Gastrocnemius medialis (tissue), 4 donors: ENCODE results near the gene ACACA. TPM values are rescaled to one million over a fixed set of nuclear protein-coding genes. Genes with fewer than 3 reads are reported as not detected.

Source experiments
- ATAC-seq, 2 donors: fragments of 150-250 bp; one replicate each; pipeline ENCODE4 v1.9.1; 2016
- DNase-seq, 2 donors: peaks; one replicate each; pipeline ENCODE4 v3.0.0-alpha.2; 2019
- H3K27ac ChIP-seq, 4 donors: fragments of 200-600 bp; sonication (generic); 1 replicate in 1 of 4; 2 replicates in 3 of 4; pipeline ENCODE4 v1.5.1; 2016 to 2018; ENCODE audit warnings: mild to moderate bottlenecking in 2 of 4, moderate library complexity in 1 of 4
- H3K27me3 ChIP-seq, 3 donors: fragments of 200-600 bp; sonication (generic) in 2 of 3; 1 replicate in 1 of 3; 2 replicates in 2 of 3; pipeline versions ENCODE4 v1.5.1 to v1.6.0; 2016 to 2019; ENCODE audit warnings: mild to moderate bottlenecking in 1 of 3, moderate library complexity in 1 of 3
- H3K36me3 ChIP-seq, 2 donors: fragments of 200-600 bp; sonication (generic) in 1 of 2; one replicate each; pipeline ENCODE4 v1.5.1; 2017 to 2018
- H3K4me1 ChIP-seq, 2 donors: fragments of 200-600 bp; sonication (generic) in 1 of 2; one replicate each; pipeline ENCODE4 v1.5.1; 2016 to 2017; ENCODE audit warnings: mild to moderate bottlenecking in 2 of 2
- H3K4me3 ChIP-seq, 4 donors: fragments of 200-600 bp; sonication (generic) in 3 of 4; 1 replicate in 1 of 4; 2 replicates in 3 of 4; pipeline ENCODE4 v1.5.1; 2016 to 2019; ENCODE audit warnings: mild to moderate bottlenecking in 2 of 4
- H3K9me3 ChIP-seq, 3 donors: fragments of 200-600 bp; sonication (generic) in 2 of 3; 1 replicate in 1 of 3; 2 replicates in 2 of 3; pipeline ENCODE4 v1.5.1; 2016 to 2019
- POLR2A ChIP-seq, 2 donors: fragments of 450-650 bp; IDR thresholded peaks; one replicate each; pipeline ENCODE4 v1.6.1; 2017; ENCODE audit warnings: antibody characterized with exemption in 2 of 2, mild to moderate bottlenecking in 2 of 2, moderate library complexity in 2 of 2
- in situ Hi-C, 4 donors: fragments of 200-750 bp; cut with MboI; loops; one replicate each; pipeline versions ENCODE4 v1.15.0 to v1.8.0; 2017; ENCODE audit warnings: low sequenced_read_pairs in 4 of 4
- intact Hi-C: fragments of 100-400 bp; cut with DNase I; formaldehyde crosslinking; loops from one replicate; pipeline ENCODE4 v1.15.1; 2023; ENCODE audit warnings: low total_unique reads
- total RNA-seq, 4 donors: library from RNA; depleted of rRNA; stranded (reverse); fragments of >200 nt; gene quantifications; one replicate each; pipeline versions ENCODE4 v1.1.0 to v1.2.3, GENCODE V29; 2016
- TF ChIP-seq, protein P1 (sequence below), 5 experiments: fragments of 450-650 bp in 3 of 5; fragments of 200-600 bp in 2 of 5; sonication (generic) in 2 of 5; IDR thresholded peaks in 4 of 5; conservative IDR thresholded peaks in 1 of 5; 1 replicate in 4 of 5; 2 replicates in 1 of 5; pipeline ENCODE4 v1.5.1; 2016 to 2019; ENCODE audit warnings: antibody characterized with exemption in 5 of 5, mild to moderate bottlenecking in 3 of 5, moderate library complexity in 3 of 5

ACACA gene
- total RNA-seq, 4 donors from 2014 or later, result 13.4 to 28.9 (median 18.9) TPM

DNA sequence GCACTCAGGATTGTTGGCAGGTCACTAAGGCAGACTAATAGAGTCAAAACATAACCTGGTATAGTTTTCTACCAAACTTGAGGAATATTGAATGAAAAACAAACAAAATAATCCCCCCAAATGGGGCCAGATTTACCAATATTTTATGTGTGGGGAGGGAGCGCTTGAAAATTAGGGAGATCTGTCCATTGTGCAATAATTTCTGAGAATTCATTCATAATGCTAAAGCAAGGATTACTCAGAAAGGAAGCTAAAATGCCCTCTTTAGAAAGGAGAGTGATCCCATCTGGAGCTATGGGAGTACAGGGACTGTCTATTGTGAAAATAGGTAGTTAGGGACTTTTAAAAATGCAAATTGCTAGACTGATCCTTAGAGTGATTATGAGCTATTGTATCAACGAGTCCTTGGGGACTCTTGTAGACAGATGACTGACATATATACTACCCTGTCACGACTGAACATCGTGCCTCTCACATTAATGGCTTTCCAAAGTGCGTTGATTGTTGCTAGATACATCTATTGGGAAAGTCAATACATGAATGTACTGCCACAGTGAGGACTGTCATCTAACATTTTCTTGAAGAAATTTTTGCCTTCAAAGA lies 264.2 kb downstream of the ACACA start:
- intact Hi-C loops (no loop called here), in situ Hi-C loops (no loop called here)
- Histone ChIP-seq H3K4me3 (no peak overlapping the region), H3K27ac (no peak overlapping the region), H3K4me1 (peaks cover 0 to 10% of the 10 kb centered on the region in 2 donors), H3K9me3 (no peaks in the 10 kb centered on the region), H3K27me3 (no peaks in the 10 kb centered on the region), H3K36me3 (no peaks in the 10 kb centered on the region)
- ATAC-seq, result no peak
- no peak for DNase-seq
- no peak for TF ChIP-seq POLR2A (IDR thresholded peaks at IDR 0.05)
- TF ChIP-seq, protein P1, sequence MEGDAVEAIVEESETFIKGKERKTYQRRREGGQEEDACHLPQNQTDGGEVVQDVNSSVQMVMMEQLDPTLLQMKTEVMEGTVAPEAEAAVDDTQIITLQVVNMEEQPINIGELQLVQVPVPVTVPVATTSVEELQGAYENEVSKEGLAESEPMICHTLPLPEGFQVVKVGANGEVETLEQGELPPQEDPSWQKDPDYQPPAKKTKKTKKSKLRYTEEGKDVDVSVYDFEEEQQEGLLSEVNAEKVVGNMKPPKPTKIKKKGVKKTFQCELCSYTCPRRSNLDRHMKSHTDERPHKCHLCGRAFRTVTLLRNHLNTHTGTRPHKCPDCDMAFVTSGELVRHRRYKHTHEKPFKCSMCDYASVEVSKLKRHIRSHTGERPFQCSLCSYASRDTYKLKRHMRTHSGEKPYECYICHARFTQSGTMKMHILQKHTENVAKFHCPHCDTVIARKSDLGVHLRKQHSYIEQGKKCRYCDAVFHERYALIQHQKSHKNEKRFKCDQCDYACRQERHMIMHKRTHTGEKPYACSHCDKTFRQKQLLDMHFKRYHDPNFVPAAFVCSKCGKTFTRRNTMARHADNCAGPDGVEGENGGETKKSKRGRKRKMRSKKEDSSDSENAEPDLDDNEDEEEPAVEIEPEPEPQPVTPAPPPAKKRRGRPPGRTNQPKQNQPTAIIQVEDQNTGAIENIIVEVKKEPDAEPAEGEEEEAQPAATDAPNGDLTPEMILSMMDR (IDR thresholded peaks at IDR 0.05 in 4 of 5, conservative IDR thresholded peaks at IDR 0.05 in 1 of 5), result no peak

DNA sequence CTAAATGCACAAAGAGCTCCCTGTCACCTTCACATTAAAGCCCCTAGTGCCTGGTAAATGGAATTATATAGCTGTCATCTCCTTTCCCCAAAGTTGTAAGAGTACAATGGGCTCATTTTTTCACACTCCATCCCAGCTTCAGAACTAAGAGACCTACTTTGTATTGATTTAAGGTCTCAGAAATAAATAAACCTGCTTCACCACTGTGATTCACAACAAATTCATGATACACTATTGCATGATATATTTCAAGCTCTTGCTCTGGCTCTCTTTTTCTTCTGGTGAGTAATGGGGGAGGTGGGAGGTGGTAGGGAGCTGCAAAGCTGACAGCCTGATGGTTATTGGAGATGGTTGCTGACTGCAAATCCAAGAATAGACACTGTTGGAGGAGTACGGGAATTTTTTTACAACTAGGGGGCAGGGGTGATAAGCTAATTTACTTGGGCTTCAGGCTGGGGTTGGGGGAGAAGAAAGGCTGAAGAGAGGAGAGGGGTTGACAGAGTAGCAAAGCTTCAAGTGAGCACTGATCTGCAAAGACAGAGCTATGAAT lies 268.0 kb downstream of the ACACA start:
- Histone ChIP-seq H3K27ac (no peak overlapping the region), H3K4me1 (peaks cover 0 to 10% of the 10 kb centered on the region in 2 donors)
- ATAC-seq, result peak; percentile 19 to 36

DNA sequence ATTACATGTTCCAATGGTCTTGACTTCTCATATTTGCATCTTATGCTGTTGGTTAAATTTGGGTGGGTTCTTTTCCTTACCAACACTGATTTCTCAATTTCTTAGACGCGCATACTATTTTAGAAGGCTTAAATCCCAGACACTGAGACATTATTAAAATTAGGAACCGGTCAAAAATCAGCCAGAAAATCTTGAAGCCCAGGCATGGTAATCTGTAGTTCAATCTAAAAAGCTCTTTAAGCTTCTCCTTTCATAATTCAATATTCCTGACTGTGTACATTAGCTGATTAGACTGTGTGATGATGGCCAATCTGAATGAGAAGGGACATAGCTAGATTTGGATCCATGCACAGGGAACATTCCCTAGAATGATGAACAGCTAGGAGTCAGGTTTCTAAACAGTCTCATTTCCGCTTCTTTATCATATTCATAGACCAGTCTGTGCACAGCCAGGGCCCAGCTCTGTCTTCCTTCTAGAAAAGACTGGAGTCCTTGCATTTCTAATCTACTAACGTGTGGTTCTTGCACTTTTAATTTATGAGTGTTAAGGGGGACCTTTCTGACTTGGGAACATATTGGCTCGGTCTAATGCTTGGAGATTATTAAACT lies 268.6 kb downstream of the ACACA start:
- ATAC-seq (no peak), DNase-seq (no peak)
- no peaks in the 10 kb centered on the region for H3K9me3 ChIP-seq
- H3K36me3 ChIP-seq, result no peaks in the 10 kb centered on the region
- no peak overlapping the region for H3K4me3 ChIP-seq
- intact Hi-C loops, result no loop called here
- H3K27ac ChIP-seq, result no peak overlapping the region
- TF ChIP-seq POLR2A (IDR thresholded peaks at IDR 0.05), result no peak
- TF ChIP-seq, protein P1 (IDR thresholded peaks at IDR 0.05 in 4 of 5, conservative IDR thresholded peaks at IDR 0.05 in 1 of 5), result no peak
- no peaks in the 10 kb centered on the region for H3K27me3 ChIP-seq
- peaks cover 0 to 10% of the 10 kb centered on the region in 2 donors for H3K4me1 ChIP-seq
- in situ Hi-C loops, result no loop called here

More for the DNA sequence above, 268.0 kb downstream of the ACACA start:
- Histone ChIP-seq H3K36me3 (no peaks in the 10 kb centered on the region), H3K27me3 (no peaks in the 10 kb centered on the region), H3K4me3 (no peak overlapping the region), H3K9me3 (no peaks in the 10 kb centered on the region)
- intact Hi-C loops, result no loop called here
- in situ Hi-C loops, result no loop called here
- no peak for DNase-seq
- TF ChIP-seq, protein P1 (IDR thresholded peaks at IDR 0.05 in 4 of 5, conservative IDR thresholded peaks at IDR 0.05 in 1 of 5), result no peak
- TF ChIP-seq POLR2A (IDR thresholded peaks at IDR 0.05), result no peak

DNA sequence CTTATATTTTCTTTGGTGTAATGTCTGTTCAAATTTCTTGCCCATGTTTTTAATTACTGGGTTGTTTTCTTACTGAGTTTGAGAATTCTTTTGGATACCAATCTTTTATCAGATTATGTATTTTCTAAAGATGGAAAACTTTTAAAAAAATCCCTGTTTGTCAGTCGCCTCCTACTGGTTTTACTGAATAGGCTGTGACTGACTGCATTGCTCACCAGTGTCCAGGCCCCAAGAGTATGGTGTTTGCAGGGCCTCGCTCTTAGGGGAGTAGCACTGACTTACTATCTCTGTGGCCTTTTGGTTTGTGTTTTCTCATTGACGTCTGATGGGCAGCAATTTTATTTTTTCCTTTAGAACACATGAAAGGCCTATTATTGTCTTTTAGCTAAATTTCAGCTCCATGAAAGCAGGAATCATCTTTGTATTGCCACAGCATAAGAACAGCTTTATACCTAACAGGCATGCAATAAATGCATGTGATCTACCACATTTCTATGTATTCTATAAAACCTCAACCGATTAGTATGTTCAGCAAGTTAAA lies 269.5 kb downstream of the ACACA start:
- Histone ChIP-seq H3K36me3 (no peaks in the 10 kb centered on the region), H3K4me3 (no peak overlapping the region), H3K27me3 (no peaks in the 10 kb centered on the region), H3K4me1 (peaks cover 0 to 10% of the 10 kb centered on the region in 2 donors), H3K27ac (no peak overlapping the region), H3K9me3 (no peaks in the 10 kb centered on the region)
- DNase-seq (no peak), ATAC-seq (no peak)
- intact Hi-C loops, result no loop called here
- TF ChIP-seq, protein P1 (IDR thresholded peaks at IDR 0.05 in 4 of 5, conservative IDR thresholded peaks at IDR 0.05 in 1 of 5), result no peak
- no peak for TF ChIP-seq POLR2A (IDR thresholded peaks at IDR 0.05)
- in situ Hi-C loops, result no loop called here
